Retinal pigment epithelial cell (primary cell): ENCODE results near the gene HSPA14.
"Not testable (repeated sequence)": the region's sequence is repeated elsewhere in the genome, so short reads cannot be mapped to it uniquely, and the experiment has no call there.

ENCODE experiments used
- DNase-seq: peaks from one replicate; pipeline ENCODE4 v3.0.0-alpha.2; 2010; ENCODE audit warnings: low read depth
- H3K4me3 ChIP-seq: 2 replicates; pipeline ENCODE4 v1.5.1; 2011; ENCODE audit warnings: mild to moderate bottlenecking, low read length, control low read depth, moderate library complexity
- TF ChIP-seq, protein P1 (sequence below): conservative IDR thresholded peaks from 2 replicates; pipeline ENCODE4 v1.5.1; 2011; ENCODE audit warnings: low read depth, low read length, control low read depth, inconsistent platforms

The HSPA14 gene

DNA sequence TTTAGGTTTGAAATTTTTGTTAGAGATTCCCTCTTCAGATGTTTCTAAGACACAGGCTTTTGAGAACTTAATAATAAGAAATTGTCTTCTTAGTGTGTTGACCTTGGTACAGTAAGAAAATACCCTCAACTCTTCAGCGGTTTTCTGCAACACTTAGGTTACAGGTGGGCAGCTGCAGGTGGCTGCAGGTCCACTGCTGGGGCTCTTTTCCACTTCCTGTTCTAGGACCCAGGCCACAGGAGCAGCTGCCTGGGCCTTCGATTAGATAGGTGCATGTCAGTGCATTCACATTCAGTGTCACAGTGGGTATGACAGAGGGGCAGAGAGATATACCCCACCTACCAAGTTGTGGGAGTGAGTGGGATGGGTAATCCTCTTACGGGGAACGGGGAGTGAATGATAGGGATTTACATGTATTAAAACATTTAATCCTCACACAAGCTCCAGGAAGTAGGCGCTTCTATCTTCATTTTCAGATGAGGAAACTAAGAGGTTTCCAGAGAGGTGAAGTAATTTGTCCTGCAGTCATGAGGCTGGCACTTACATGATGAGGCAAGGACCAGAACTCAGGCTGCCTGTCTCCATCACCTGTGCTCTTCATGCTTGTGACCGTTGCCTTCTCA lies 20.3 kb downstream of the HSPA14 start:
- H3K4me3 ChIP-seq = no peak overlapping the region
- TF ChIP-seq, protein P1, sequence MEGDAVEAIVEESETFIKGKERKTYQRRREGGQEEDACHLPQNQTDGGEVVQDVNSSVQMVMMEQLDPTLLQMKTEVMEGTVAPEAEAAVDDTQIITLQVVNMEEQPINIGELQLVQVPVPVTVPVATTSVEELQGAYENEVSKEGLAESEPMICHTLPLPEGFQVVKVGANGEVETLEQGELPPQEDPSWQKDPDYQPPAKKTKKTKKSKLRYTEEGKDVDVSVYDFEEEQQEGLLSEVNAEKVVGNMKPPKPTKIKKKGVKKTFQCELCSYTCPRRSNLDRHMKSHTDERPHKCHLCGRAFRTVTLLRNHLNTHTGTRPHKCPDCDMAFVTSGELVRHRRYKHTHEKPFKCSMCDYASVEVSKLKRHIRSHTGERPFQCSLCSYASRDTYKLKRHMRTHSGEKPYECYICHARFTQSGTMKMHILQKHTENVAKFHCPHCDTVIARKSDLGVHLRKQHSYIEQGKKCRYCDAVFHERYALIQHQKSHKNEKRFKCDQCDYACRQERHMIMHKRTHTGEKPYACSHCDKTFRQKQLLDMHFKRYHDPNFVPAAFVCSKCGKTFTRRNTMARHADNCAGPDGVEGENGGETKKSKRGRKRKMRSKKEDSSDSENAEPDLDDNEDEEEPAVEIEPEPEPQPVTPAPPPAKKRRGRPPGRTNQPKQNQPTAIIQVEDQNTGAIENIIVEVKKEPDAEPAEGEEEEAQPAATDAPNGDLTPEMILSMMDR = no peak
- DNase-seq = no peak

DNA sequence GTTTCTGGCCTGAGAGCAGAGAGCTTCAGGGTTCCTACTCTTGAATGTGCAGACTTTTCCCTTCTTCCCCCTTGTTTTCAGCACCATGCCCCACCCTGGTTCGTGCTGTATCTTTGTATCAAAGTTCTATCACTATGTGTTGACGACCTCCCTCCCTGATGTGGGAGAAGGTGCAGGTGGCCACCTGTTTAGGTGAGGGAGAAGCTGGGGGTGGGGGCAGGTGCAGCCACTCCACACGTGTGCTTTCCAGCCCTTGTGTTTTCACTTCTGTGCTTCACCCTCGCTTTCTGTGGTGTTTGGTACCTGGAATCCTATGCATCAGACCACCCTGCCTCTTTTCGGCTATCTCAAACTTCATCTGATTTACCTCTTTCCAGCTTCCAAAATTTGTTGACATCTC lies 20.9 kb downstream of the HSPA14 start:
- TF ChIP-seq, protein P1 = no peak
- DNase-seq = no peak
- no peak overlapping the region for H3K4me3 ChIP-seq

DNA sequence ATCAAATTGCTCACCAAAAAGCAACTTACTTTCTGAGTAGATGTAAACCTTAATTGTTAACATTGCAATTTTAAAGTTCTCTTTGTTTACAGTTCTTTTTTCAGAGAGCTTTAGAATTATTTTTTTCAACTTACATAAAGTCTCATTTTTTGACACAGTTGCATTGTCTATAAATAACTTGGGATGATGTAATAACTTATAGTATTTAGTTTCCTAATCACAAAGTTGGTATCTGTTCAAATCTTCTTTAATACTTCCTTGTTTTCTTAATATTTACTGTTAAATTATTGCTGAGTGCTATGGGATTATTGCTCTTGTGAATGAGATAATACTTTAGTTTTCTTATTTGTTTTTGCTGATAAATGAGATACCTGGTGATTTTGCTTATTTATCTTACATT lies 21.7 kb downstream of the HSPA14 start:
- TF ChIP-seq, protein P1 = no peak
- DNase-seq = no peak
- H3K4me3 ChIP-seq = no peak overlapping the region

DNA sequence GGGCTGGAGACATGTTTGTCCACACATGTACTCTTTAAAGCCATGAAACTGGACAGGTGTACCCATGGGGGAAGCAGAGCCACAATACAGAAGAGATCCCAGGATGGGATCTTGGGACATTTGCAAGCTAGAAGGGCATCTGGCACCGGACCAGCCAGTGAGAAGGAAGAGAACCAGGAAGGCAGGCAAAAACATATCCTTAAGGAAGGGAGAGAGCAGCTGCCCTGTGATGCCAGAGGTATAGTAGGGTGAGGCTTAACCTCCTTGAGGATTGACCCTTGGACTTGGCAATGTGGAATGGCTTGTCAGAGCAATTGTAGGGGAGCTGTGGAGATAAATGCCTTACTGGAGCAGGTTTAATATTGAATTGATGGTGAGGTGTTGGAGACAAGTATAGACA lies 22.7 kb downstream of the HSPA14 start:
- H3K4me3 ChIP-seq = no peak overlapping the region
- TF ChIP-seq, protein P1 = no peak
- no peak for DNase-seq

DNA sequence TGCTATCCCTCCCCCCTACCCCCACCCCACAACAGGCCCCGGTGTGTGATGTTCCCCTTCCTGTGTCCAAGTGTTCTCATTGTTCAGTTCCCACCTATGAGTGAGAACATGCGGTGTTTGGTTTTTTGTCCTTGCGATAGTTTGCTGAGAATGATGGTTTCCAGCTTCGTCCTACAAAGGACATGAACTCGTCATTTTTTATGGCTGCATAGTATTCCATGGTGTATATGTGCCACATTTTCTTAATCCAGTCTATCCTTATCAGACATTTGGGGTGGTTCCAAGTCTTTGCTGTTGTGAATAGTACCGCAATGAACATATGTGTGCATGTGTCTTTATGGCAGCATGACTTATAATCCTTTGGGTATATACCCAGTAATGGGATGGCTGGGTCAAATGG lies 26.4 kb downstream of the HSPA14 start:
- not testable (repeated sequence) for DNase-seq, H3K4me3 ChIP-seq

DNA sequence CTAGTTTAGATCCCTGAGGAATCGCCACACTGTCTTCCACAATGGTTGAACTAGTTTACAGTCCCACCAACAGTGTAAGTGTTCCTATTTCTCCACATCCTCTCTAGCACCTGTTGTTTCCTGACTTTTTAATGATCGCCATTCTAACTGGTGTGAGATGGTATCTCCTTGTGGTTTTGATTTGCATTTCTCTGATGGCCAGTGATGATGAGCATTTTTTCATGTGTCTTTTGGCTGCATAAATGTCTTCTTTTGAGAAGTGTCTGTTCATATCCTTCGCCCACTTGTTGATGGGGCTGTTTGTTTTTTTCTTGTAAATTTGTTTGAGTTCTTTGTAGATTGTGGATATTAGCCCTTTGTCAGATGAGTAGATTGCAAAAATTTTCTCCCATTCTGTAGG lies 26.8 kb downstream of the HSPA14 start:
- H3K4me3 ChIP-seq, DNase-seq: not testable (repeated sequence)

DNA sequence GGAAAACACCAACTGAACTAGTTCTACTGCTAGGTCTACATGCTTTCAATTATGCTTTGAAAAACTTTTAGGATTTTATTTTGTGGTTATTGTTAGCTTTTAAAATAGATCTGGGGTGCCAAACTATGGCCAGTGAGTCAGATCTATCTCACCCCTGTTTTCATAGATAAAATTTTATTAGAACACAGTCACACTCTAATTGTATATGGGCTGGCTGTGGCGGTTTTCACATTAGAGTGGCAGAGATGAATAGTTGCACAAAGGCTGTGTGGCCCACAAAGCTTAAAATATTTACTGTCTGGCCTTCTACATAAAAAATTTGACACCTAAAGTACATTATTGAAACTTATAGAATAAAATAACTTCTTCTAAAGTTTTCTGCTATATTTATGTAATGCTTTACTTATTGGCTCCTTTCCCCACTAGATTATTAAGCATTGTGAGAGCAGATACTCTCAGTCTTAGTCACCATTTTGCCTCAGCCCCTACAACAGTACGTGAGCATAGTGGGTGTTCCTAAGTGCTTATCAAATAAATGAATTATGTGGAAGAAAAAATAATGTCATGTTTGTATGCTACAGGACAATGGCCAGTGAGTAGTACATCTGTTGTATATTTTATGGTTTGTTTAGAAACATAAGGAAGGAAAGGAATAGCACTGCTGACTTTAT lies 35.1 kb downstream of the HSPA14 start:
- TF ChIP-seq, protein P1 = no peak
- no peak overlapping the region for H3K4me3 ChIP-seq
- DNase-seq = peak; percentile 22

DNA sequence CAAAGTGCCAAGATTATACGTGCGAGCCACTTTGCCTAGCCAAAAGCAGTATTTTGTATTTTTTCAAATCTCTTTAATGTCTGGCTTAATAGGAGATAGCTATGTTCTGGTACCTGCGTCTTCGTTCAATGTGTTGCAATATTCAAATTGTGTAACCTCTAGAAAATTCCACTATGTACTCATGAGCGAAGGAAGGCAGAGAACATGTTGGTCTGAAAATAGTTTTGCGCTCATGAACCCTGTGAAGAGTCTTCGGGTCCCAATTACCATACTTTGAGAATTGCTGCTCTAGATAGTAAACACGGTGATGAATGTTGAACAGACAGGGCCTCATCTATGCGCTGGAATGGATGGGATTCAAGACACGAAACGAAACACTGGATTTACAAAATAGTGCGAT lies 37.8 kb downstream of the HSPA14 start:
- DNase-seq = no peak
- no peak overlapping the region for H3K4me3 ChIP-seq
- TF ChIP-seq, protein P1 = no peak
